OCI-LY1 (cell line): ENCODE measurements around the gene CSTB.

Source experiments
- H2AFZ ChIP-seq: fragments of 200-600 bp; sonication (generic), shearing (Covaris generic); 2 replicates; pipeline ENCODE4 v1.6.0; 2014; ENCODE audit warnings: antibody characterized with exemption, mild to moderate bottlenecking, low read length
- H3F3A ChIP-seq: fragments of 200-600 bp; sonication (generic), shearing (Covaris generic); 2 replicates; pipeline ENCODE4 v1.6.0; 2014; ENCODE audit warnings: mild to moderate bottlenecking, antibody characterized with exemption, low read length, moderate library complexity; ENCODE audit not compliant: insufficient read depth
- H3K27ac ChIP-seq: fragments of 200-600 bp; sonication (generic); 2 replicates; pipeline ENCODE4 v1.5.1; 2014; ENCODE audit warnings: low read length, mixed run types, mild to moderate bottlenecking, low read depth; ENCODE audit not compliant: poor library complexity, severe bottlenecking
- H3K27me3 ChIP-seq: fragments of 200-600 bp; sonication (generic); 2 replicates; pipeline ENCODE4 v1.6.0; 2014; ENCODE audit warnings: antibody characterized with exemption, mild to moderate bottlenecking, low read length, moderate library complexity; ENCODE audit not compliant: insufficient read depth
- H3K36me3 ChIP-seq: fragments of 200-600 bp; sonication (generic); 2 replicates; pipeline ENCODE4 v1.6.1; 2014; ENCODE audit warnings: mild to moderate bottlenecking, antibody characterized with exemption, low read length, moderate library complexity, mixed read lengths; ENCODE audit not compliant: insufficient read depth
- H3K4me1 ChIP-seq: fragments of 200-600 bp; sonication (generic); 2 replicates; pipeline ENCODE4 v1.5.1; 2014; ENCODE audit warnings: mild to moderate bottlenecking, low read length, moderate library complexity; ENCODE audit not compliant: insufficient read depth, severe bottlenecking
- H3K4me2 ChIP-seq: fragments of 200-600 bp; sonication (generic), shearing (Covaris generic); 2 replicates; pipeline ENCODE4 v1.6.1; 2014; ENCODE audit warnings: low read length
- H3K4me3 ChIP-seq: fragments of 200-600 bp; sonication (generic); 2 replicates; pipeline ENCODE4 v1.5.1; 2014; ENCODE audit warnings: low read length, low read depth, mild to moderate bottlenecking, mixed read lengths; ENCODE audit not compliant: poor library complexity, severe bottlenecking
- H3K79me2 ChIP-seq: fragments of 200-600 bp; shearing (Covaris generic); 2 replicates; pipeline ENCODE4 v1.6.1; 2016; ENCODE audit warnings: mixed run types, low read length, mixed read lengths; ENCODE audit not compliant: insufficient read depth
- H3K9ac ChIP-seq: fragments of 200-600 bp; sonication (generic), shearing (Covaris generic); 2 replicates; pipeline ENCODE4 v1.6.1; 2014; ENCODE audit warnings: mild to moderate bottlenecking, low read length, mixed read lengths
- H3K9me2 ChIP-seq: fragments of 200-600 bp; sonication (generic), shearing (Covaris generic); 2 replicates; pipeline ENCODE4 v1.6.1; 2014; ENCODE audit warnings: low read depth, mild to moderate bottlenecking, low read length, mixed read lengths
- H3K9me3 ChIP-seq: fragments of 200-600 bp; shearing (Covaris generic); 2 replicates; pipeline ENCODE4 v1.6.1; 2014; ENCODE audit warnings: low read length, mixed read lengths
- H4K20me1 ChIP-seq: fragments of 200-600 bp; sonication (generic), shearing (Covaris generic); 2 replicates; pipeline ENCODE4 v1.6.0; 2016; ENCODE audit warnings: mild to moderate bottlenecking, low read length; ENCODE audit not compliant: insufficient read depth
- EZH2 ChIP-seq: fragments of 200-600 bp; sonication (generic), shearing (Covaris generic); IDR thresholded peaks from 2 replicates; pipeline ENCODE4 v1.8.0; 2017; ENCODE audit warnings: borderline replicate concordance, mixed run types, mild to moderate bottlenecking, antibody characterized with exemption, low read length, moderate library complexity, mixed read lengths
- TF ChIP-seq, protein P1 (sequence below): fragments of 200-600 bp; sonication (generic), shearing (Covaris generic); IDR thresholded peaks from 2 replicates; pipeline ENCODE4 v1.5.1; 2017; ENCODE audit warnings: mild to moderate bottlenecking, antibody characterized with exemption, low read length, moderate library complexity, mixed read lengths

The CSTB gene

DNA sequence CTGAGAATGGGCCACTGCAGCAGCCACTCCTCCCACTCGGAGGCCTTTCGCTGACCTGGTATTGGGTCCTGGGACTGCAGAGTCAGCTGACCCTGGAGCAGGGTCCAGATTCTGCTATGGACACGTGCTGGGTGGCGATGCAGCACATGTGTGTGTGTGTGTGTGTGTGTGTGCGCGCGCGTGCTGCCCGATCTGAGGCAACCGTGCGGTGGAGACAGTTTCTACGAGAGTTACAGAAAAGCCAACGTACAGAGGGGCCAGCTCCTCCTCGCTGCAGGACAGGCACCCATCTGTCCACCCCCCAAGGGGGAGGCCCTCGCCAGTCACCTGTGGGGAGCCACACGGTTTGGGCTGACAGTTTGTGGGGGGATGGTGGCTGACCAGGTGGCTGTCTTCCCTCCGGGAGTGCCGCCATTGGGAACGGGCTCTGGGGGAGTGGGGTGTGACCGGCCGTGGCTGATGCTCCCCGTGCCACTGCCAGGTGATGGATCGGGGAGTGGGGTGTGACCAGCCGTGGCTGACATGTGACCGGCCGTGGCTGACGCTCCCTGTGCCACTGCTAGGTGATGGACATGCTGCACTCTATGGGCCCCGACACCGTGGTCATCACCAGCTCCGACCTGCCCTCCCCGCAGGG, 24.0 kb downstream of the CSTB start:
- Histone ChIP-seq H3K27ac (no peak overlapping the region), H3K9ac (no peak overlapping the region), H3K27me3 (no peaks in the 10 kb centered on the region), H3K4me1 (no peaks in the 10 kb centered on the region), H2AFZ (no peak overlapping the region), H3K4me3 (no peak overlapping the region), H3K4me2 (no peak overlapping the region), H3F3A (no peaks in the 10 kb centered on the region), H3K9me2 (no peaks in the 10 kb centered on the region), H3K36me3 (peaks cover 63% of the 10 kb centered on the region), H3K9me3 (no peaks in the 10 kb centered on the region), H4K20me1 (no peaks in the 10 kb centered on the region), H3K79me2 (no peaks in the 10 kb centered on the region)
- no peak for TF ChIP-seq EZH2
- TF ChIP-seq, protein P1, sequence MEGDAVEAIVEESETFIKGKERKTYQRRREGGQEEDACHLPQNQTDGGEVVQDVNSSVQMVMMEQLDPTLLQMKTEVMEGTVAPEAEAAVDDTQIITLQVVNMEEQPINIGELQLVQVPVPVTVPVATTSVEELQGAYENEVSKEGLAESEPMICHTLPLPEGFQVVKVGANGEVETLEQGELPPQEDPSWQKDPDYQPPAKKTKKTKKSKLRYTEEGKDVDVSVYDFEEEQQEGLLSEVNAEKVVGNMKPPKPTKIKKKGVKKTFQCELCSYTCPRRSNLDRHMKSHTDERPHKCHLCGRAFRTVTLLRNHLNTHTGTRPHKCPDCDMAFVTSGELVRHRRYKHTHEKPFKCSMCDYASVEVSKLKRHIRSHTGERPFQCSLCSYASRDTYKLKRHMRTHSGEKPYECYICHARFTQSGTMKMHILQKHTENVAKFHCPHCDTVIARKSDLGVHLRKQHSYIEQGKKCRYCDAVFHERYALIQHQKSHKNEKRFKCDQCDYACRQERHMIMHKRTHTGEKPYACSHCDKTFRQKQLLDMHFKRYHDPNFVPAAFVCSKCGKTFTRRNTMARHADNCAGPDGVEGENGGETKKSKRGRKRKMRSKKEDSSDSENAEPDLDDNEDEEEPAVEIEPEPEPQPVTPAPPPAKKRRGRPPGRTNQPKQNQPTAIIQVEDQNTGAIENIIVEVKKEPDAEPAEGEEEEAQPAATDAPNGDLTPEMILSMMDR = no peak

DNA sequence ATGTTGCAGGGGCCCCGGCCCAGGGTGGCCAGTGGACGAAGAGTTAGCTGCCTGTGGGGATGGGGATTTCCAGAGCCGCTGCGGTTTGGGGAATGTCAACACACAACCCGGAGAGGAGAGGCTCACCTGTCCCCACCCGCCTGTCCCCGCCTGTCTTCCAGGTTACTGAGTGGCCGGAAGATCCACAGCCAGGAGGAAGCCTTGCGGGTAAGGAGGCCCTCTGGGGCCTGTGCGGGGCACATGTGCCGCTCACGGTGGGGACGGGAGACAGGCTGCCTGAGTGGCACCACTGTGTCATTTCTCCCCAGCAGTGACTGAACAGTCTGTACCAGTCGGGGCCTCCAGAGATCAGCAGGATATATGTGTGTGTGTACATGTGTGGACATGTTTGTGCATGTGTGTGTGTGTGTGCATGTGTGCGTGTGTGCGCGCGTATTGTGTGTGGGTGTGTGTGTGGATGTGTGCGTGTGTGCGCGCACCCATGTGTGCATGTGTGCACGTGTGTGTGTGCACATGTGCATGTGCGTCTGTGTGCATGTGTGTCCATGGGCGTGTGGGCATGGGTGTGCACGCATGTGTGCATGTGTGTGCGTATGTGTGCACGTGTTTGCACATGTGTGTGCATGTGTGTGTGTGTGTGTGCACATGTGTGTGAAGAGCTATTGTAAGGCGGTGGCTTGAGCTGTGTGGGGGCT, 25.6 kb downstream of the CSTB start:
- TF ChIP-seq, protein P1 = no peak
- no peak for TF ChIP-seq EZH2
- Histone ChIP-seq H3K9ac (no peak overlapping the region), H3K27ac (no peak overlapping the region), H3F3A (no peaks in the 10 kb centered on the region), H3K27me3 (no peaks in the 10 kb centered on the region), H3K4me1 (no peaks in the 10 kb centered on the region), H2AFZ (no peak overlapping the region), H3K79me2 (no peaks in the 10 kb centered on the region), H3K4me2 (no peak overlapping the region), H3K9me3 (no peaks in the 10 kb centered on the region), H3K4me3 (no peak overlapping the region), H4K20me1 (no peaks in the 10 kb centered on the region), H3K9me2 (no peaks in the 10 kb centered on the region), H3K36me3 (peaks cover 59% of the 10 kb centered on the region)

DNA sequence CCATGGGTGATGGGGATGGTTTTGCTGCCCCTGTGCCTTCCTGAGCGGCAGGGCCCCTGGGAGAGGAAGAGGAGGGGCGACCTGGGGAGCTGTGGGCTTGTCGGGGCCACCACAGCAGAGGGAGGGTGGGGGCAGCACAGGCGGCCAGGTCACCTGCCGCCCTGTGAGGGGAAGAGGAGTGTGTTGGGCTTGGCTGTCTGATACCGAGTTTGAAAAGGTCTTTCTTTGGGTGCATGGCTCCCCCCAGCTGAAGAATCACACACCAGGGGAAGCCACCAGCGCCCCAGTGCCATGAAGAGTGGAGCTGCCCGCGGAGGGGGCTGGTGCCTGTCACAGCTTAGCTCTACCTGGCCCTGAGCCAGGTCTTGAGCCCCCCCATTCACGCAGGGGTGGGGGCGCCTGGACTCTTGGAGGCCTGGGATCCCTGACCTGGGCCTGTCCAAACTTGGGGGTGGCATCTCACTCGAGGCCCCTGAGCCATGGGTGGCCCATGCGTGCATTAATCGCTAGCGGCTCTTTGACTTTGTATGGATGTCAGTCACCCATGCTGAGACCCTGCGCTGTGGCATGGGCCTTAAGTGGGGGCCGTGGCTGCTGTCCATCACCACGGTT, 26.4 kb downstream of the CSTB start:
- Histone ChIP-seq H4K20me1 (no peaks in the 10 kb centered on the region), H3K79me2 (no peaks in the 10 kb centered on the region), H3K9ac (no peak overlapping the region), H3K27ac (no peak overlapping the region), H3K4me1 (no peaks in the 10 kb centered on the region), H3K4me2 (no peak overlapping the region), H3K9me3 (no peaks in the 10 kb centered on the region), H3K4me3 (no peak overlapping the region), H3K9me2 (no peaks in the 10 kb centered on the region), H3K36me3 (peaks cover 56% of the 10 kb centered on the region), H3F3A (no peaks in the 10 kb centered on the region), H2AFZ (no peak overlapping the region), H3K27me3 (no peaks in the 10 kb centered on the region)
- no peak for TF ChIP-seq EZH2
- TF ChIP-seq, protein P1 = no peak
